Activated CD4-positive, CD25-positive, alpha-beta regulatory T cell treated with anti-CD3 and anti-CD28 coated beads, Interleukin-2, amount 50 U/mL, for 72 hours (primary cell): Measurements from ENCODE around the gene MRGPRX2.
A peak's percentile ranks its signal among the peaks of the same experiment; 100 is the strongest.

ENCODE experiments used
- DNase-seq: peaks from one replicate; pipeline ENCODE4 v3.0.0; 2021

The MRGPRX2 gene

DNA sequence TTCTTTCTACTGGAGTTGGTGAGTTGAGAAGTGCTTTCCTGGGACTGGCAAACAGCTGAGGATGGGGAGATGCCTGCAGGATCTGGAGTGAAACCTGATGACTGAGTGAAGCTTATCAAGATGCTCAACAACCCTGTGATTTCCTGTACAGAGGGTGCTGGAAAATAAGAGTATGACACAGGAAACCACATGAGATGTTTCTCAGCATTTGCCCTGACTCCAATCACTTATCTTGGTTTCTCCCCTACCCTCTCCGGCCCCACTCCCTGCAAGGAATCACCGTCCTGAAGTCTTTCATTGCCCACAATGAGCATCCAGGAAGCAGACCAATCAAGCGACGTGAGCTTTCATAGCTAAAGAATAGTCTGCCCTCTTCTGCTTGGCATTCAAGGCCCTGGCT is at the start of gene MRGPRX2:
TSS of gene MRGPRX2 (minus strand) at position 89 of the 400 bp plus-strand sequence. CDS start 4,315 bp downstream, outside the sequence.
- DNase-seq, result no peak

DNA sequence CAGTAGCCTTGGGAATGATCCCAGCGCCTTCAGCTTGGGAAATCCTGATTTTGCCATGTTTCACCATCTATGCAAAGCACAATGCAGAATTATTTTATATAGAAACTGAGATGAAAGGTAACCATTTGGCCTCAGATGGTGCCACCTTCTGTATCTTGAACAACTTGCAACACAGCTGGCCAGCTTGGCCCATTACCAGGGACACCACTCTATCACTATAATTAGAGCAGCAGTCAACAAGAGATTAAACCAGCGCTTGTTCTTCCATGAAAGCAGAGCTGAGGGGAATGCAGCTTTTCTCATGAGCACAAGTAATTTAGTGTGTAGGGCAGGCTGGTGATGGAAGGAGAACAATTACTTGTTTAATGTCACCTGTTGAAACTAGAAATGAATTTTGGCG is 49.8 kb upstream of the MRGPRX2 start:
- no peak for DNase-seq

DNA sequence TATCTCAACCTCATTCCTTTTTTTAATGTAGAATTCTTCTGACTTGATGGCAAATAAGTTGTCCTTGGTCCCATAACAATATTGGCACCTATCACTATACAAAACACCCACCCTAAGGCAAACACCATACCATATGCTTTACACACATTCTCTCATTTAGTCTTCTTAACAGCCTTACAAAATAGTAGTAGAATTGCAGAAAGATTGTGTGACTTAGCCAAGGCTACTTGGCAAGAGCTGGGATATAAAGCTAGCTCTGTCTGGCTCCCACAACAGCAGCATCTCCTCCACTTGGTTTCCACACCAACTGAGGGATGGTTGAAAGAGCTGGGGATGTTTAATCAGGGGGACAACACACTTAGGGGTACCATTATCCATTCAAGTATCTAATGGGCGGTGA is 46.6 kb upstream of the MRGPRX2 start:
- no peak for DNase-seq

DNA sequence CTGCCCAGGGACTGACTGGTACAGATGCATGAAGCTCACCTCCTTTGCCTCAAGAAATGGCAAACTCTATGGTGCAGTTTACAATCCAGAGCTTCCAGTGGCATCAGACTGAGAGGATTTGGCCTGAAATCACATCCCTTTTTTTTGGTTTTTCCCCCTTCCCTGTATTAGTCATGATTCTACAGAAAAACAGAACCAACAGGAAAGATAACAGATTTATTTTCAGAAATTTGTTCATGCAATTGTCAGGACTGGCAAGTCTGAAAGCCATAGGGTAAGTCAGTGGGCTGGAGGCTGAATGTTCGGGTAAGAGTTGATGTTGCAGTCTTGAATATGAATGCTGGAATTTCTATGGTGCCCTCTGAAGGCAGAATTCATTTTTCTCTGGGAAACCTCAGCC is 44.5 kb upstream of the MRGPRX2 start:
- DNase-seq, result no peak

DNA sequence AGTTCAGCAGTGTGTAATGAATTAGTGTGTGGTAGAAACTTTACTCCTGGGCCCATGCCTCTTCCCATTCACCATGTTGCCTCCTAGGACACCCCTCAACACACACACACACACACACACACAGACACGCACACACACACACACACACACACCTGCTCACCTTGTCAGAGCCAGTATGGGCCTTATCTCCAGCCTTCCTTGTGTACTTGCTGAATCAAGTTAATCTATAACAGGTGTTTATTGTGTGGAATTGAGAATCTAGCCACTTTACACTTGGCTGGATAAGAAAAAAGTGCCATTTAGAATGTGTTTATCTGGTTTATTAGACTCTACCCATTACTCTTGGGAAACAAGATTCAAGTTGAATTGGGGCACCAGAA is 42.0 kb upstream of the MRGPRX2 start:
- no peak for DNase-seq

DNA sequence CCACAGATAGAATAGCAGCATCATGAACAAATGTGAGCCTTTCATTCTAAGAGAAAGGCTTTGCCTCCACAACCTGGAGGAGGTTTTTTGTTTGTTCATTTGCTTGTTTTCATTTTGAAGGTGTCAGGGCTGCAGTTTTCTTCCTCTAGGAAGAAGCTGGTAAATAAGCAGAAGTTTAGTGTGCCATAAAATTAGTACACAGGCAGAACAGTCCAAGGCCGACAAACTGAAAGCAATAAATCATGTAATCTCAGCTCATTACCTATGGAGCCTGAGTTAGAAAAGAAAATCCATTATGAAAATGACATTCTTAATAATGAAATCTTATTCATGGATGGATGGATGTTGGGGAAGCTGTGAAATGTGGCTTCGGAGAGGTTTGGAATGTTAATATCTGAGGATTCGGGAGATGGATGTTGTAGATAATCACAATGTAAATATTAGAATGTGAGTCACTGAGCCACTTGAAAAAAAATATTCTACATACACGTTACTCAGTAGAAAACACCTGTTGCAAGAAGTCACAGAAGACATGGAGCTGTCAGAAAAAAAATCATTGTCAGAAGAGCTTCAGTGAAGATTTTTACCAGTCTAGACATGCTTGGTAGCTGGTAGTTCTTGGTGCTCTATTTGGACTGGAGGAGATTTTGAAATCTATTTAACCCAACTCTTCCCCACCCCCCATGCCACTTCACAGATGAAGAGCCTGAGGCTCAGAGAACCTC is 41.4 kb upstream of the MRGPRX2 start:
- no peak for DNase-seq

DNA sequence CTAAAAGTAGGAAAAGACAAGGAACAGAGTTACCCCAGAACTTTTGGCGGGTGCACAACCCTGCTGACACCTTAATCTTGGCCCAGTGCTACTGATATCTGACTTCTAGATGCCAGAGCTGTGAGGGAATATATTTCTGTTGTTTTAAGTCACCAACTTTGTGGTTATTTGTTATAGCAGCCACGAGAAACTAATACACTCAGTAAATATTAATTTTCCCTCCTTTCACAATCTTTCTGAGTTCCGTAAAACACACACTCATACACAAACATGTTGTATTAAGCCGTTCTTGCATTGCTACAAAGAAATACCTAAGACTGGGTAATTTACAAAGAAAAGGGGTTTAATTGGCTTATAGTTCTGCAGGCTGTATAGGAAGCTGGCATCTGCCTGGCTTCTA is 40.4 kb upstream of the MRGPRX2 start:
- no peak for DNase-seq

DNA sequence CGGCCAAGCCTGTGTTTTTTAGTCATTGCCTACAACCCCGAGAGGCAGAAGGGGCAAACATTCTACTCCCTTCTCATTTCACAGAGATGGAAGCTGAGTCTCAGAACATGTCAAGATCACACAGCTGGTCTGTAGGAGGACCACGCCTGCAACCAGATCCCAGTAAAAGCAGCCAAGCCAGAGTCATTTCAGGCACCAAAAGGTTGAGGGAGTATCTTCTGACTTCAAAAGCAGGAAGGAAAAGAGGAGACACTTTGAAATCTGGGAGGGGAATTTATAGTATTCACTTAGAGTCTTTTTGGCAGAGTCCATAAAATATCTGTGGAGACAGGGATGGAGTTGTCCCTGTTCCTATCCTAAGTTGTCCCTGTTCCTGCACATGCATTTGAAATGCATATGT is 38.6 kb upstream of the MRGPRX2 start:
- DNase-seq, result no peak

DNA sequence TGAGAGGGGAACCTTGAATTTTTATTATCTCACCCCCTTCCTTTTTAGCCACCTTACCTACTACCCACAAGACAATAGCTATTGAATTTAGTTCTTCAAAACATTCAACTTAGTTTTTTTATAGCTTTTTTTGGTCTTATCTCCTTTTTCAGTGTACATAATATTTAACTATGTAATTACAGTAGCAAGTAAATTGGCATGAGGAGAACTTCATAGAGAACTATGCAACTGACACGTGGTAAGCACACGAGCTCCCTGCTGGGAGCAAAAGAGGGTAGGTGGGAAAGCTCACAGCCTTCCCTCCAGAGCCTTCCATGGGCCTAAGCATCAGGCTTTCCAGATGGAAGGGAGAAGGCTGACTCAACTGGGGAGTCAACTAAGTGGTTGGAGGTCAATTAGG is 34.3 kb upstream of the MRGPRX2 start:
- DNase-seq, result no peak

DNA sequence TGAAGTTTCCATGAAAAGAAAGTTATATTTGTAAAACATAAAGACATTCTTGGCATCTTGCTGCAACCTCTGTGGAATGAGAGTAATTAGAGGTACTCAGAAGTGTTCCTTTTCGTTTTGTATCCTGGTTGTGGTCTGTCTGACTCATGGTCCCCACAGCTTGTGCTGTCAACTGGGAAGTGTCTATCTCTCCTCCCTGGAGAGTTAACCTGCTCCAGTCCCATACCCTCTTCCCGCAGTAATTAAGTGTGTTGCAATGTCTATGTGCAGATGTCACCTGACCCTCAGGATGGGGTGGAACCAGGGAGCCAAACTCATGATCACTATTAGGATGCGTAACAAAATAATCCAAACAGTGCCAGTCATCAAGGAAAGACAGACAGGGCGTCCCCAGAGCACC is 33.5 kb upstream of the MRGPRX2 start:
- DNase-seq, result no peak

DNA sequence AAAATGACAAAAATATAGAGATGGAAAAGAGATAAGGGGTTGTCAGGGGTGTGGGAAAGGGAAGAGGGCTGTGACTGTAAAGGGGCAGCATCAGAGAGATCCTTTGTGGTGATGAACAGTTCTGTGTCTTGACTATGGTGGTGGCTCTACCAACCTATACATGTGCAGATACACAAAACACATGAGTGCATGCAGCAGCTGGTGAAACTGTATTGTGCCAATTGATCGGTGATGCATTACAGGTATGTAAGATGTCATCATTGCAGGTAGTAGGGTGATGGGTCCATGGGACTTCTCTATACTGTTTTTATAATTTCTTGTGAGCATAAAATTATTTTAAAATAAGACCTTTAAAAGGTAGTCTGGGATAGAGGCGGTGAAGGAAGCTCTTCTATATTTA is 32.3 kb upstream of the MRGPRX2 start:
- DNase-seq, result no peak

DNA sequence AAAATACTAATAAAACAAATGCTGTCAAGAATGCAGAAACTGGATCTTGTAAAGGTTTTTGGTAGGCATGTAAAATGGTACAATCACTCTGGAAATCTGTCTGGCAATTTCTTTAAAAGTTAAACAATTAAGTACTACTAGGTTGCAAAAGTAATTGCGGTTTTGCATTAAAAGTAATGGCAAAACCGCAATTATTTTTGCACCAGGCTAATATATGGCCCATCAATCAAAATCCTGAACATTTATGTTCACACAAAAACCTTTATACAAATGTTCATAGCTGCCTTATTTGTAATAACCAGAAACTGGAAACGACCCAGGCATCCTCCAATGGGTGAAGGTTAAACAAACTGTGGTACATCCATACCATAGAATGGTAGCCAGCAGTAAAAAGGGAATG is 31.8 kb upstream of the MRGPRX2 start:
- no peak for DNase-seq

DNA sequence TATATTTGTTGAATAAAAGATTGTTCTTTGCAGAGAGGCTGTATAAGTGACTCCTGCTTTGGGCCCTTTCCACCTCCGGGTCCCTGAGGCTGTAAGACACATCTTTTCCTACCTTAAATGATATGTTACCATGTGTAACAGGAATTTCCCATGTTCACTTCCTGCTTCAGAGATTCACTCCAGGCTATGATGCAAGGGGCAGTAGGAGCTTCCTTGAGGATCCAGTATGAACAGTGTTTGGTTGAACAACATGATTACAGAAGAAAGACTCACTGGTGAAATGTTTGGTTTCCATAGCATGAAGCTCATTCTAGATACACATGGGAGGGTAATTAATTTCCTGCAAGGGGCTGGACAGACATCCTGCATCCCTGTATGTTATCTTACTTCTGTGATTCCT is 30.8 kb upstream of the MRGPRX2 start:
- no peak for DNase-seq

DNA sequence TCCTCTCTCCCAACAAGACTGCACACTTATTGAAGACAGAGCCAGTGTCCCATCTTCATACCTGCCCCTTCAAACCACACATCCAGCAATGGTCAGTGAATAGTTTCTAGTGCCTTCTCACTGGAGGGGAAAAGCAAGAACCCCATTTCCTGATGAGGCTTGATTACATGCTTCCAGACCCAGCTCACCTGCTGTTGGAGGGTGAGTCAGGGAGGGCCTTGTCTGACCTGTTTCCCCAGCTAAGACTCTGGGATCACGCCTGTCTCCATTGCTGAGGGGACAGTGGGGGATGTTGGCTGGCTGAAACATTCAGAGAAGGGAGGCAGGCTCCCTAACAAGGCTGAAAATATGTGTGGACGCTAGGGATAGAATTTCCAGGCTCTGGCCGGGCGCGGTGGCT is 28.9 kb upstream of the MRGPRX2 start:
- DNase-seq, result no peak

DNA sequence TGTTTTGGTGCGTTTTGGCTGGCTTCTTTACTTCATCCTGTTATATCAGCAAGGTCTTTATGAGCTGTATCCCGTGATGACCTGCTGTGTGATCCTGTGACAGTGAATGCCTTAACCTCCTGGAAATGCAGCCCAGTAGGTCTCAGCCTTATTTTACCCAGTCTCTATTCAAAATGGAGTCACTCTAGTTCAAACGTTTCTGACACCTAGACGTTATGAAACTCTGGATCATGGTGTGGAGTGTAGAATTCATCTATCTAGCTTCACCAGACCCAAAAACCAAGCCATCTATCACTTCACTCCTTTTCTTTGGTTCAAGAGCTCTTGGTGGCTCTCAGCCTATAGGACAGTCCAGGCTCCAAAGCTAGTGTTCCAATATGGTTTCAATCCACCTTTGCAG is 28.3 kb upstream of the MRGPRX2 start:
- DNase-seq, result no peak

DNA sequence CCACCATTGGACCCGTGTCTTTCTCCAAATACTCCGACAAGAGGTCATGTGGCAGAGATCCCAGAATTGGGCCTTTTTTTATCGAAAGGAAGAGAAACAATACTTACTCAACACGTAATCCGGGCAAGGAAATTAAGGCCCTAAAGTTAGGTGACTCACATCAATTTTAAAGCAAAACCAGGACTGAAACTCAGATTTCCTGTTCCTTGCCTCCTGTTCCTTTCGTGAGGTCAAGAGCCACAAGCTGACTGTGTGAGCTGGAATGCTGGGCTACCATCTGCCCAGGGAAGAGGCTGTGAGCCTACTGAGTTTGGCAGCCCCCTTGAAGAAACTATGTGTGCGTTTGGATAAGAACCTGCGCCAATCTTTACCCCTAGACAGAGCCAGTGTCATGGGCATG is 27.1 kb upstream of the MRGPRX2 start:
- DNase-seq, result no peak

DNA sequence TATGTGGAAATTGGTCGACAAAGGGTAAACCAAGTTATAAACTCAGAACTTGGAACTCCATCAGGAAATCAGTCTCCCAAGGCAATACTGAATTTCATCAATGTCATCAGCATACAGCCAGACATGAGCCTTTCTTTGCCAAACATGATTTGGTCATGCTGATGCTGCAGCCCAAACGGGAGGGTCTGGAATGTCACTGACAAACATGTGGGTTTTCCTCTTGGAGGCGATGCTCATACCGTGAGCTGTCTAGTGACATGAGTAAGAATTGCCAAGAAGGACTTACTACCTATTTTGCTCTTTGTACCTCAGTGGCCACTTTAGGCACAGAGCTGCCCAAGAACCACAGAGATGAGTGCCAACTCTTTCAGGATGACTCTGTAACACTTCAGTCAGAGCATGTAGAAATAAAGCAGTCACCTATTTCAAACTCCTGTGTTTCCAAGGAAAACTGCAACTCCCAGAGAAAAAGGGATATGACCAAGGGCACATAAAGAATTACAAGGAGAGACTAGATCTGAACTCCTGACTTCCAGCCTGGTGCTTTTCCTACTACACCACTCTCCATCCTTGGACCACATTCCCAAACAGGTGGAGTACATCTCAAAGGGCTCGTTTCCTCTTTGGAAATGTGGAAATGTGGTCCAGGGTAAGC is 24.3 kb upstream of the MRGPRX2 start:
- no peak for DNase-seq

DNA sequence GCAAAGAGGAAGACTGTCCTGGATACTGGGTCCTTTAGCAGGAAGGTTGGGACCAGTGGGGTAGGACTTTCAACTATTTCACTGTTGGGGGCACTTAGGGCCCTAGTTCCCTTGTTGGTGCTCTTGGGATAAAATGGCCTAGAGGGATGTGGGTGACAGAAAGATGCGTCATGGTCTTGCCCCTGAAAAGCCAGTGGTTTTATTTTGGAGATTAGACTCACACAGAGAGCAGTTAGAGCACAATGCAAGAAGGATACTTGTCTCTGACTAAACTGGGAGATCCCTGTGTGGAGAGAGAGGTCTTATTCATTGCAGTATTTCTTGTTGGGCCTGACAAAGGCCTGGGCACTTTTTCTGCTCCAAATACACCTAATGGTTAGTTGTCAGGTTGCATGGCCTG is 22.6 kb upstream of the MRGPRX2 start:
- DNase-seq, result no peak

DNA sequence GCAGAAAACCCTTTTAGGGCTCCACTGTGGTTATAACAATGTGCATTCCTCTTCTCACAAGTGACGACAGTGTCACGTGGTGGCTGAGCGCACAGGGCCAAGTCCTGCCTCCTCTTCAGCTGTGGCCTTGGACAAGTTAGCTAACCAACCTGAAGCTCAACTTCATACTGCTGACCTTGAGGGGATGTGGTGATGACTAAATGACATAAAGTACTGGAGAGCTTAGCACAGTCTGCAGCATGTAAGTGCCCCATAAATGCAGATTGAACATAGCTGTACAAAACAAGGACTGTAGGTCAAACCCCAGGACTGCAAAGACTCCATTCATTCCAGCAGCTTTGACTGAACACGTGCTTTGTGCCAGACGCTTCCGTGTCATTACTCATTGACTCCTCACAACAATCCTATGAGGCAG is 20.1 kb upstream of the MRGPRX2 start:
- no peak for DNase-seq

DNA sequence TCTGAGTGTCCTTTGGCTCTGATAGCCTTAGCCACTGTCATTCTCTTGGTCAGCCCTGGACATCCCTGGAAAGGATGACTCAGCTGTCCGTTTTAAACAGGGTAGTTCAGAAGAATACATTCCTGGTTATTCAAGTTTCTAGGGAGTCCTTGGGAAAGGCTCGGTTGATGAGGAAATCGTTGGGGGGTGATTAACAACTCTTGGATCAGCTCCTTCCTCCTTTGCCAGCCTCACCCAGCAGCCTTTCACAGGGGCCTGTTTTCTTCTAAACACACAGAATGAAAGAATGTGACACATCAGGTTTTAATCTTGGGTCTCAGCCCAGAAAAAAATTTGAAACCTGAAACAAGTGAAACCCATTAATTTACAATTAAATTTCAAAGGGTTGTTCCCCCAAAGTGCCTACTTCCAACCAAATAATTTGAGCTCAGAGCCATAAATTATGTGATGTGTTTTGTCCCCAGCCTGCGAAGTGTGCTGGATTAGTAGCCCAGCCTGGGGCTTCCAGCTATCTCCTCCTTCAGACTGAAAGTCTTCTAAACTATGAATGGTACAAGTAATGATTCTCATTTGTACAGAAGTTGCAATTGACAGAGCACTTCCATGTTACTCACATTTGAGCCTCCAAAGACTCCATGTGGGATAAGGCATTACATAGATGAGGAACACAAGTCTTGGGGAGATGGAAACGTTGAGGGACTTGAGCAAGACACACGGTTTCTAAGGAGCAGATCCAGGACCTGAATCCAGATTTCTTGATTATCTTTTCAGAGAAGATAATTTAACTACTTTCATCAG is 19.3 kb upstream of the MRGPRX2 start:
- no peak for DNase-seq

DNA sequence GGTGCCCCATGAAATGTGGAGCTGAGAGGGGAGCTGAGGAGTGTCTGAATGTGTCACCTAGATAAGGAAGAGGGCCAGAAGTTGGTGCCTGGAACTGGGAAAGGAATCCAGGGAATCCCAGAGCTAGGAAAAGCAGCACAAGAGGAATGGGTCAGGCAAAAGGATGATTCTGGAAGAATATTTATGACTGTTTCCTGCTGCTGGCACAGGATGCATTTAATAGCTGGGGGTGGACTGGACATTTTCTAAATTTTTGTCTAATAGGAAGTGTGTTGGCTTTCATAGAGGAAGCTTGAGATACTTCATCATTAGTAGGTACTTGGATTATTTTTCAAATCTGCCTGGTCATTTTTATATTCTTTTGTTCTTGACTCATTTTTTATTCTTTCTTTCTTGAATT is 17.4 kb upstream of the MRGPRX2 start:
- no peak for DNase-seq

DNA sequence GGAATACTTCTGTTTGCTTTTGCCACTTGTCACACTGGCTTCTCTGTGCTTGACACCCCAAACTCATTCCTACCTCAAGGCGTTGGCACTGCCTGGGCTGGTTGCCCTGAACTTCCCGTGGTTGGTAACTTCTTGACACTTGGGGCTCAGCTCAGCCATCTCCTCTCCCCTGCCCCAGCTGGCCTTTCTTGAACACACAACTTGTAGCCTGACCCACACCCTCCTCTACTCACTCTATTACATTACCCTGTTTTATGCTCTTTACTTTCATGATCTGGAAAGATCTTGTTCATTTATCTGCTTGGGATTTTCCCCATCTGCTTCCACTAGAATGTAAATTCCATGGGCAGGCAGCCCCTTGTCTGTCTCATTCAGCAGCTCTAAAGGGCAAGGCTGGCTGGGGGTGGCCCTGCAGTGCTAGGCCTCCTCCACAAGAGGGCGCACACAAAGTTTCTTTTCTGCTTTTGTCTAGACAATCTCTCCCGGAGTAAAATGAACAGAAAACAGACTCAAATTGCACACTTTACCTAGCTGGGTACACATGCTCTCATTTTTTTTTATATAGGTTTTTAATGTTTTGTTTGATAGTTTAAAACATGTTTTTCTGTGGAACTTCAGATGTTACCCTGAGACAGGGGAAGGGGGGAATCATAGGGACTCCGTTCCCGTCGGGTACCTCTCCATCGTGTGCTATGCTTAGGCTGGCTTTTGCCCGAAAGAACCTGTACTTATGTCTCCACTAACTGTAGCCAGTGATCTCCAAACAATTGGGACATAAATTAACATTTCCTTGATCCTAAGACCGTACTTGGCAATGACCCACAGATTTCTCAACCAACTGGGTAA is 16.4 kb upstream of the MRGPRX2 start:
- DNase-seq, result peak; percentile 71

DNA sequence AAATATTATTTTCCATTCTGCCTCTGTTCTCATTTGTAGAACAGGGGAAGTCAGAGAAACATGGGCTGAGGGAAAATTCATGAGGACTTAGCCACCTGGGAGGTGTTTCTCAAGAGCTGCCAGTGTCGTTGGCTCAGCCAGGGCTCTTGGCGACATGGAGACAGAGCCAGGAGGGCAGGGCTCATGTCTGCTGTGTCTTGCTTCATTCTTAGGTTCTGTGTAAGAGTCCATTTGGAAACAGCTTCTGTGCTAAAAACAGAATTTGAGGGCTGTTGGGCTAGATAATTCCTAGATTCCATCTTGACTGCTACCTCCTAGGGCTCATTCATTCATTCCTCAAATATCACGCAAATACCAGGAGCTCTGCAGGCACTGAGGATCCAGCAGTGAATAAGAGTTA is 15.1 kb upstream of the MRGPRX2 start:
- DNase-seq, result no peak
